SK-N-SH treated with all-trans-retinoic acid at 6 μM for 48 hours (cell line): Measurements from ENCODE around the gene SNAPIN.
A peak's percentile ranks its signal among the peaks of the same experiment; 100 is the strongest.

Experiments used
- ATAC-seq: fragments of 200-7000 bp; cut with Tn5 transposase; 3 replicates; pipeline ENCODE4 v1.9.1; 2020; ENCODE audit warnings: mild to moderate bottlenecking, moderate library complexity
- ARNTL ChIP-seq: fragments of 450-650 bp; formaldehyde crosslinking; IDR thresholded peaks from 2 replicates; pipeline ENCODE4 v1.5.0; 2020; ENCODE audit warnings: low read depth, mild to moderate bottlenecking, moderate library complexity, borderline replicate concordance
- BACH2 ChIP-seq: fragments of 250-450 bp; sonication (Bioruptor Pico); IDR thresholded peaks from 2 replicates; pipeline ENCODE4 v1.9.0; 2021; ENCODE audit warnings: mild to moderate bottlenecking, borderline replicate concordance
- CREB5 ChIP-seq: fragments of 250-450 bp; sonication (Bioruptor Pico); IDR thresholded peaks from 2 replicates; pipeline ENCODE4 v1.5.1; 2020; ENCODE audit warnings: low read depth, mild to moderate bottlenecking, moderate library complexity
- CSDC2 ChIP-seq: fragments of 250-450 bp; sonication (Bioruptor Pico); IDR thresholded peaks from 2 replicates; pipeline ENCODE4 v1.5.0; 2020; ENCODE audit warnings: mild to moderate bottlenecking, moderate library complexity
- CSRNP3 ChIP-seq: fragments of 250-450 bp; sonication (Bioruptor Pico); IDR thresholded peaks from 2 replicates; pipeline ENCODE4 v1.5.1; 2021; ENCODE audit warnings: mild to moderate bottlenecking, moderate library complexity
- ESRRG ChIP-seq: fragments of 250-450 bp; sonication (Bioruptor Pico); IDR thresholded peaks from 2 replicates; pipeline ENCODE4 v1.6.1; 2021; ENCODE audit warnings: mild to moderate bottlenecking
- GLIS3 ChIP-seq: fragments of 250-450 bp; sonication (Bioruptor Pico); IDR thresholded peaks from 2 replicates; pipeline ENCODE4 v1.5.0; 2020; ENCODE audit warnings: mild to moderate bottlenecking, moderate library complexity
- ISL1 ChIP-seq: fragments of 250-450 bp; sonication (Bioruptor Pico); IDR thresholded peaks from 2 replicates; pipeline ENCODE4 v2.1.2; 2022; ENCODE audit warnings: mild to moderate bottlenecking, moderate library complexity
- PATZ1 ChIP-seq: fragments of 250-450 bp; sonication (Bioruptor Pico); IDR thresholded peaks from 2 replicates; pipeline ENCODE4 v1.8.0; 2020; ENCODE audit warnings: mild to moderate bottlenecking, moderate library complexity, borderline replicate concordance
- POU6F1 ChIP-seq: fragments of 250-450 bp; sonication (Bioruptor Pico); IDR thresholded peaks from 2 replicates; pipeline ENCODE4 v1.8.0; 2021; ENCODE audit warnings: low read depth, mild to moderate bottlenecking, moderate library complexity, borderline replicate concordance
- PPARA ChIP-seq: fragments of 250-450 bp; sonication (Bioruptor Pico); IDR thresholded peaks from 2 replicates; pipeline ENCODE4 v1.5.0; 2020; ENCODE audit warnings: mild to moderate bottlenecking, borderline replicate concordance
- RARB ChIP-seq: fragments of 250-450 bp; sonication (Bioruptor Pico); IDR thresholded peaks from 2 replicates; pipeline ENCODE4 v1.8.0; 2021; ENCODE audit warnings: mild to moderate bottlenecking, moderate library complexity
- SNAI2 ChIP-seq: fragments of 250-450 bp; sonication (Bioruptor Pico); IDR thresholded peaks from 2 replicates; pipeline ENCODE4 v1.5.0; 2020; ENCODE audit warnings: mild to moderate bottlenecking, moderate library complexity
- TOX ChIP-seq: fragments of 250-450 bp; sonication (Bioruptor Pico); IDR thresholded peaks from 2 replicates; pipeline ENCODE4 v1.8.0; 2021; ENCODE audit warnings: mild to moderate bottlenecking, moderate library complexity, borderline replicate concordance
- ZC3H10 ChIP-seq: fragments of 250-450 bp; sonication (Bioruptor Pico); IDR thresholded peaks from 2 replicates; pipeline ENCODE4 v1.5.1; 2021; ENCODE audit warnings: mild to moderate bottlenecking, moderate library complexity
- ZFP3 ChIP-seq: fragments of 250-450 bp; sonication (Bioruptor Pico); IDR thresholded peaks from 2 replicates; pipeline ENCODE4 v1.5.0; 2020; ENCODE audit warnings: mild to moderate bottlenecking, moderate library complexity
- ZFP30 ChIP-seq: fragments of 450-650 bp; formaldehyde crosslinking; IDR thresholded peaks from 2 replicates; pipeline ENCODE4 v1.5.0; 2022; ENCODE audit warnings: mild to moderate bottlenecking, moderate library complexity
- ZNF70 ChIP-seq: fragments of 450-650 bp; formaldehyde crosslinking; IDR thresholded peaks from 2 replicates; pipeline ENCODE4 v1.5.0; 2020; ENCODE audit warnings: mild to moderate bottlenecking, moderate library complexity
- ZNF8 ChIP-seq: fragments of 450-650 bp; formaldehyde crosslinking; IDR thresholded peaks from 2 replicates; pipeline ENCODE4 v1.5.0; 2020; ENCODE audit warnings: mild to moderate bottlenecking, moderate library complexity

The SNAPIN gene

GRCh38 chr1:153649863-153650235 is 8.7 kb upstream of the SNAPIN start:
- TF ChIP-seq POU6F1 = no peak
- TF ChIP-seq ISL1 (CRISPR knock-in tag) = no peak
- no peak for TF ChIP-seq TOX (CRISPR knock-in tag)
- no peak for TF ChIP-seq ZNF8 (CRISPR knock-in tag)
- TF ChIP-seq RARB (CRISPR knock-in tag) = no peak
- no peak for TF ChIP-seq PATZ1 (CRISPR knock-in tag)
- no peak for TF ChIP-seq ARNTL (CRISPR knock-in tag)
- no peak for TF ChIP-seq BACH2 (CRISPR knock-in tag)
- TF ChIP-seq CSDC2 (CRISPR knock-in tag) = no peak
- no peak for TF ChIP-seq ZFP3 (CRISPR knock-in tag)
- TF ChIP-seq PPARA (CRISPR knock-in tag) = no peak
- TF ChIP-seq CSRNP3 (CRISPR knock-in tag) = no peak
- no peak for TF ChIP-seq SNAI2 (CRISPR knock-in tag)
- no peak for TF ChIP-seq ZNF70 (CRISPR knock-in tag)
- no peak for TF ChIP-seq ESRRG (CRISPR knock-in tag)
- TF ChIP-seq ZFP30 (CRISPR knock-in tag) = no peak
- TF ChIP-seq ZC3H10 (CRISPR knock-in tag) = no peak
- TF ChIP-seq CREB5 (CRISPR knock-in tag) = no peak
- no peak for TF ChIP-seq GLIS3 (CRISPR knock-in tag)
- ATAC-seq = peak; percentile 11

GRCh38 chr1:153651771-153652170 is 6.7 kb upstream of the SNAPIN start:
- ATAC-seq = no peak
- no peak for TF ChIP-seq POU6F1
- TF ChIP-seq, all 23 proteins: peak for 0

GRCh38 chr1:153652805-153653500 is 5.5 kb upstream of the SNAPIN start:
- peak; percentile 16 for ATAC-seq
- TF ChIP-seq ARNTL (CRISPR knock-in tag) = no peak
- TF ChIP-seq PPARA (CRISPR knock-in tag) = no peak
- TF ChIP-seq ISL1 (CRISPR knock-in tag) = no peak
- TF ChIP-seq ZFP3 (CRISPR knock-in tag) = no peak
- no peak for TF ChIP-seq CSDC2 (CRISPR knock-in tag)
- no peak for TF ChIP-seq CSRNP3 (CRISPR knock-in tag)
- TF ChIP-seq, all 23 proteins: peak for 0
